Measurements from ENCODE around the gene PCSK7. TPM values are rescaled to one million over a fixed set of nuclear protein-coding genes. Genes with fewer than 3 reads are reported as not detected.
A peak's percentile ranks its signal among the peaks of the same experiment; 100 is the strongest.

The PCSK7 gene
- total RNA-seq, 1 experiment from 2014 or later, result 34.3 TPM

GRCh38 chr11:117255966-117256365 is 24.1 kb upstream of the PCSK7 start:
- Histone ChIP-seq H3K4me3 (no peak overlapping the region), H3K4me1 (replicated peaks) (peaks cover 21% of the 10 kb centered on the region), H3K27me3 (replicated peaks) (no peaks in the 10 kb centered on the region), H3K27ac (no peak overlapping the region), H3K9me3 (replicated peaks) (no peaks in the 10 kb centered on the region), H3K36me3 (no peaks in the 10 kb centered on the region)
- no peak for DNase-seq (ENCODE audit: low read depth in 1 of 2, low spot score in 2 of 2)

- H3K27ac ChIP-seq, result no peak overlapping the region
- no peaks in the 10 kb centered on the region for H3K9me3 ChIP-seq (replicated peaks)
- no peaks in the 10 kb centered on the region for H3K27me3 ChIP-seq (replicated peaks)
- H3K4me3 ChIP-seq, result no peak overlapping the region
- peaks cover 2% of the 10 kb centered on the region for H3K4me1 ChIP-seq (replicated peaks)
- H3K36me3 ChIP-seq, result 0 out of 2 replicates have a peak, but pooled peaks cover 2% of the 10 kb centered on the region
- DNase-seq (ENCODE audit: low read depth in 1 of 2, low spot score in 2 of 2), result no peak
Observed at GRCh38 chr11:117251506-117251905, 19.6 kb upstream of the PCSK7 start.

- Histone ChIP-seq H3K27me3 (replicated peaks) (no peaks in the 10 kb centered on the region), H3K36me3 (0 out of 2 replicates have a peak, but pooled peaks cover 2% of the 10 kb centered on the region), H3K4me1 (replicated peaks) (no peaks in the 10 kb centered on the region), H3K4me3 (no peak overlapping the region), H3K27ac (no peak overlapping the region), H3K9me3 (replicated peaks) (no peaks in the 10 kb centered on the region)
- no peak for DNase-seq (ENCODE audit: low read depth in 1 of 2, low spot score in 2 of 2)
Observed at GRCh38 chr11:117249571-117249970, 17.7 kb upstream of the PCSK7 start.

- Histone ChIP-seq H3K4me3 (no peak overlapping the region), H3K9me3 (replicated peaks) (no peaks in the 10 kb centered on the region), H3K4me1 (replicated peaks) (no peaks in the 10 kb centered on the region), H3K27ac (no peak overlapping the region), H3K27me3 (replicated peaks) (no peaks in the 10 kb centered on the region), H3K36me3 (0 out of 2 replicates have a peak, but pooled peaks cover 2% of the 10 kb centered on the region)
- DNase-seq (ENCODE audit: low read depth in 1 of 2, low spot score in 2 of 2), result no peak
Observed at GRCh38 chr11:117248341-117248740, 16.5 kb upstream of the PCSK7 start.

- Histone ChIP-seq H3K27ac (peak overlapping the region; percentile 33; the same call in 1 of the 2 replicates), H3K27me3 (replicated peaks) (no peaks in the 10 kb centered on the region), H3K4me3 (no peak overlapping the region), H3K9me3 (replicated peaks) (no peaks in the 10 kb centered on the region), H3K36me3 (no peaks in the 10 kb centered on the region), H3K4me1 (replicated peaks) (peaks cover 5% of the 10 kb centered on the region)
- peak; percentile 57 to 68 for DNase-seq (ENCODE audit: low read depth in 1 of 2, low spot score in 2 of 2)
Observed at GRCh38 chr11:117239295-117239694, 7.4 kb upstream of the PCSK7 start.

- Histone ChIP-seq H3K4me1 (replicated peaks) (peaks cover 10% of the 10 kb centered on the region), H3K36me3 (no peaks in the 10 kb centered on the region), H3K9me3 (replicated peaks) (no peaks in the 10 kb centered on the region), H3K27ac (no peak overlapping the region), H3K4me3 (no peak overlapping the region), H3K27me3 (replicated peaks) (no peaks in the 10 kb centered on the region)
- DNase-seq (ENCODE audit: low read depth in 1 of 2, low spot score in 2 of 2), result no peak
Observed at GRCh38 chr11:117238221-117238620, 6.3 kb upstream of the PCSK7 start.

- peak overlapping the region; percentile 86 for H3K4me3 ChIP-seq
- H3K27me3 ChIP-seq (replicated peaks), result no peaks in the 10 kb centered on the region
- peaks cover 16% of the 10 kb centered on the region for H3K36me3 ChIP-seq
- H3K27ac ChIP-seq, result no peak overlapping the region
- no peak for DNase-seq (ENCODE audit: low read depth in 1 of 2, low spot score in 2 of 2)
- peaks cover 7% of the 10 kb centered on the region for H3K4me1 ChIP-seq (replicated peaks)
- no peaks in the 10 kb centered on the region for H3K9me3 ChIP-seq (replicated peaks)
Observed at GRCh38 chr11:117232911-117233409, 1.1 kb upstream of the PCSK7 start.

GRCh38 chr11:117232092-117232878 is 412 bp upstream of the PCSK7 start, which contains the start of gene RNF214:
RNF214 (plus strand) TSS chr11:117232671; CDS start chr11:117234273, 1,602 bp downstream.
- Histone ChIP-seq H3K4me1 (replicated peaks) (peaks cover 7% of the 10 kb centered on the region), H3K9me3 (replicated peaks) (no peaks in the 10 kb centered on the region), H3K36me3 (peaks cover 16% of the 10 kb centered on the region), H3K4me3 (peak within 1 kb of the TSS; percentile 86), H3K27ac (peak within 1 kb of the TSS; percentile 78), H3K27me3 (replicated peaks) (no peaks in the 10 kb centered on the region)
- peak; percentile 59 to 71 for DNase-seq (ENCODE audit: low read depth in 1 of 2, low spot score in 2 of 2)

GRCh38 chr11:117230999-117231841 is 653 bp downstream of the PCSK7 start:
- no peaks in the 10 kb centered on the region for H3K9me3 ChIP-seq (replicated peaks)
- H3K4me1 ChIP-seq (replicated peaks), result peaks cover 7% of the 10 kb centered on the region
- H3K27me3 ChIP-seq (replicated peaks), result no peaks in the 10 kb centered on the region
- DNase-seq (ENCODE audit: low read depth in 1 of 2, low spot score in 2 of 2), result peak in 1 of 2 experiments; percentile 11
- 0 out of 2 replicates have a peak overlapping the region, but pooled peaks have one; percentile 0 for H3K27ac ChIP-seq
- peaks cover 16% of the 10 kb centered on the region for H3K36me3 ChIP-seq
- H3K4me3 ChIP-seq, result peak overlapping the region; percentile 86

- Histone ChIP-seq H3K4me3 (no peak overlapping the region), H3K27me3 (replicated peaks) (no peaks in the 10 kb centered on the region), H3K4me1 (replicated peaks) (peaks cover 7% of the 10 kb centered on the region), H3K36me3 (peaks cover 16% of the 10 kb centered on the region), H3K9me3 (replicated peaks) (no peaks in the 10 kb centered on the region), H3K27ac (no peak overlapping the region)
- no peak for DNase-seq (ENCODE audit: low read depth in 1 of 2, low spot score in 2 of 2)
Observed at GRCh38 chr11:117230286-117230961, 1.4 kb downstream of the PCSK7 start.

- no peaks in the 10 kb centered on the region for H3K9me3 ChIP-seq (replicated peaks)
- no peak for DNase-seq (ENCODE audit: low read depth in 1 of 2, low spot score in 2 of 2)
- H3K4me1 ChIP-seq (replicated peaks), result peaks cover 7% of the 10 kb centered on the region
- H3K27ac ChIP-seq, result no peak overlapping the region
- H3K36me3 ChIP-seq, result peaks cover 16% of the 10 kb centered on the region
- no peak overlapping the region for H3K4me3 ChIP-seq
- no peaks in the 10 kb centered on the region for H3K27me3 ChIP-seq (replicated peaks)
Observed at GRCh38 chr11:117229931-117230285, 2.0 kb downstream of the PCSK7 start.

GRCh38 chr11:117229411-117229810 is 2.5 kb downstream of the PCSK7 start:
- H3K27ac ChIP-seq, result no peak overlapping the region
- DNase-seq (ENCODE audit: low read depth in 1 of 2, low spot score in 2 of 2), result no peak
- no peak overlapping the region for H3K4me3 ChIP-seq
- H3K27me3 ChIP-seq (replicated peaks), result no peaks in the 10 kb centered on the region
- peaks cover 7% of the 10 kb centered on the region for H3K4me1 ChIP-seq (replicated peaks)
- peaks cover 16% of the 10 kb centered on the region for H3K36me3 ChIP-seq
- H3K9me3 ChIP-seq (replicated peaks), result no peaks in the 10 kb centered on the region

- no peaks in the 10 kb centered on the region for H3K9me3 ChIP-seq (replicated peaks)
- no peaks in the 10 kb centered on the region for H3K27me3 ChIP-seq (replicated peaks)
- H3K36me3 ChIP-seq, result peaks cover 16% of the 10 kb centered on the region
- no peak for DNase-seq (ENCODE audit: low read depth in 1 of 2, low spot score in 2 of 2)
- H3K4me3 ChIP-seq, result no peak overlapping the region
- no peak overlapping the region for H3K27ac ChIP-seq
- peaks cover 1% of the 10 kb centered on the region; the same call in 1 of the 2 replicates for H3K4me1 ChIP-seq (replicated peaks)
Observed at GRCh38 chr11:117228091-117228490, 3.8 kb downstream of the PCSK7 start.
